Measurements from ENCODE around the gene DENND2C.

DENND2C gene

GRCh38 chr1:114677691-114678090 lies 7.8 kb upstream of the DENND2C start:
- DNase-seq = no peak

DNA sequence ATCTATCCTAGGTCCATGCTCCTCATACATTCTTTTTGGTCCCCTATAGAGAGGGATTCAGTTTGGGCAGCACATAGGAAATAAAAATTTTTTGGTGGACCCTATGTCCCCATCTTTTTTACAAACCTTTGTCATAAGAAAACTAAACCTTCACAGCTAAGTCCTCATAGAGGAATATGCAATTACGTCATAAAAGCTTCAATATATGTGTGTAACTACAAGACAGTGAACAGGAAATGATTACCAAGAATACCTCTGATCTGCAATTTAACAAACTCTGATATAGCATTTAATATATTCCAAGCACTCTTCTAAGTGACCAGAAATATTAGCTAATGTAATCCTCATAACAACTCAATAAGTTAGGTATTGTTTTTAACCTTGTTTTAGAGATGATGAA lies 6.3 kb upstream of the DENND2C start:
- no peak for DNase-seq

- no peak for DNase-seq
These were observed 2.1 kb upstream of the DENND2C start for GRCh38 chr1:114671939-114672275.

- no peak for DNase-seq
These were observed 1.4 kb upstream of the DENND2C start for GRCh38 chr1:114671011-114671938.

GRCh38 chr1:114670083-114671010 lies 498 bp upstream of the DENND2C start:
- DNase-seq = peak; percentile 19

DNA sequence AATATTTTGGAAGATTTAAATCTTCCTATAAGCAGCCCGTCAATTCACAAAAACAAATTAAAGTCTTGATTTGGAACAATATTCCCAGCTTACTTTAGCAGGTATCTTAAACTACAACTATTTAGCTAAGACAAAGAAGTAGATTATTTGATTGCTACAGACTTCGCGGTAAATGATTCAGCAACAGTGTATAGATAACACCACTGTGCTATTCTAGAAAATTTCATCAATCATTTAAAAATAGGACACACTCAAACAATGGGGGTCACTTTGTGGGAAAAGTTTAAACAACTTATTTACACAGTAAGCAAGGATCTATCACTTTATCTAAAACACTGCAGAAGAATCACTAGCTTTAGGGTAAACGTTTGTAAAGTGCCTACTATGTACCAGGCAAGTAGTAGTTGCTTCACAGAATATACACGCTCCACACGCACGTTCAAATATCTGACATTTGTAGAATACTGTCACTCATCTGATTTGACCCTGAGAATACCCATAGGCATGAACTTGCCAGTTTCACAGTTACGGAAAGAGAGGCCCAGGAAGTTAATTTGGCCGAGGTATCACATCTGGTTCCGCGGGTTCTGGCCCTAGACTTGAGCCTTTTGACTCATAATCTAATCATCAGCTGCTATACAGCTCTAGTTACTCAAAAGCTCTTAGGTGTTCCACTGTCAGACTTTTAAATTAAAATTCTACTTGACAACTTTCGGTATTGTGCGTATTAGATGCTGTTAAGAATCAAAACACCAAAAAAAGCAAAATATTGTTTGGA lies 876 bp downstream of the DENND2C start:
- no peak for DNase-seq

DNA sequence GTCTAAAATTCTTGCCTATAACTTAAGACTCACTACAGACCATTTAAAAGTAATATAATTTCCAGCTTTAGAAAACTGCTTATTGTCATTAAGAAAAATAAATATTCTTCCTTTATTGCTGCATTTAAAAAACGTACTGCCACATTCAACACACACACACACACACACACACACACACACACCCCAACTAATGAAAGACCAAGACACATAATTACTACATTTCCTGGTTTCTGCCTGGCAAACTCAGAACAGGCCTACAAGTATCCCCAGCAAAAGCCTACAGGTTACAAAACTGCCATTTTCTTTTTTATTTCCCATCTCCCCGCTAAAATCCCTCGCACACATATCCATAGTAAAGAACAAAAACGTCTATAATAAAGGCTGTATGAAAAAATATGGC lies 1.5 kb downstream of the DENND2C start:
- DNase-seq = no peak

GRCh38 chr1:114666954-114667353 lies 2.9 kb downstream of the DENND2C start:
- no peak for DNase-seq

DNA sequence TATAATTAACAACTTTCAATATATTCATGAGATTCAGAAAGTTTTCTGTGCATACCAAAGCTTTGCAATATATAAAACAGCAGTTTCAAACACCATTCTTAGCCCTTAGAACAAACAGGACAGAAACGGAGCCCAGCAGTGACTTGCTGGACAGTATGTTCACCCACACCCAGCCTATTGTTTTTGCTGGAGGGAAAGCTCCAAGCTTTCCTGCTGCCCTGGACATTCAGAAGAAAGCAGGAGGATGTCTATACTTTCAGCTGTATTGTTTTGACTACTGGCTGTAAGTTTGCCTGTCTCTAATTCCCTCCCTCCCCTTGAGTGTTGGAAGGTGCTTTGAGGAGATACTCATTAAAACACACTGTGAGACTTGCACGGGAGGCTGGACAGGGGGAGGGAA lies 9.6 kb downstream of the DENND2C start:
- no peak for DNase-seq

DNA sequence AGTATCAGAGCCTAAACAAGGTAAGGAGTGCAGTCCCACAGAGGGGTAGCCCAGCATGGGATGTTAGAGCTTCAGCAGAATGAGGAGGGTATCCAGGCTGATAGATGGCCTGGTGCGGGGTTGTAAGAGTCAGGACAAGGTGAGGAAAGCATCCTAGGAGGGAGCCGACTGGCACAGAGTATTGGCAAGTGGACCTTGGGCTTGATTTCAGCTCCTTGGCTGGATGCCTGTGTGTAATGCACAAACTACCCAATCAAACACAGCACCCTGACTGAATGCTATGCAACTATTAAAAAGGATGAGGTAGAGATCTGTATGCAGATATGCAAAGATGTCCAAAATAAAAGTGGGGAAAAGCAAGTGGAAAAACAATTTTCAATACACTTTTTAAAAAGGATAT lies 18.0 kb downstream of the DENND2C start:
- DNase-seq = no peak

GRCh38 chr1:114648503-114648902 lies 21.3 kb downstream of the DENND2C start:
- no peak for DNase-seq

- DNase-seq = no peak
These were observed 28.5 kb downstream of the DENND2C start for GRCh38 chr1:114641377-114641776.

DNA sequence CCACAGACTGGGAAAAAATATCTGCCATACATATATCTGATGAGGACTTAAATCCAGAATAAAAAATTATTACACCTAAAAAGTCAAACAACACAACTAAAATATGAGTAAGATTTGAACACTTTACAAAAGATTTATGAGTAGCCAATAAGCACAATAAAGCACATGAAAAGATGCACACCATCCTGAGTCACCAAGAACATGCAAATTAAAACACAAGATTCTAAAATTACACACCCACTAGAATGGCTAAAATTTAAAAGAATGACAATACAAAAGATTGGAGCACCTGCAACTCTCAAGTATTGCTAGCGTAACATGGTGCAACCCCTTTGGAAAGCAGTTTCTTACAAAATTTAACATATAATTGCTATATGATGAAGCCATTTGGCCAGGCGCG lies 30.9 kb downstream of the DENND2C start:
- DNase-seq = no peak

- DNase-seq = no peak
These were observed 37.4 kb downstream of the DENND2C start for GRCh38 chr1:114632427-114632826.

DNA sequence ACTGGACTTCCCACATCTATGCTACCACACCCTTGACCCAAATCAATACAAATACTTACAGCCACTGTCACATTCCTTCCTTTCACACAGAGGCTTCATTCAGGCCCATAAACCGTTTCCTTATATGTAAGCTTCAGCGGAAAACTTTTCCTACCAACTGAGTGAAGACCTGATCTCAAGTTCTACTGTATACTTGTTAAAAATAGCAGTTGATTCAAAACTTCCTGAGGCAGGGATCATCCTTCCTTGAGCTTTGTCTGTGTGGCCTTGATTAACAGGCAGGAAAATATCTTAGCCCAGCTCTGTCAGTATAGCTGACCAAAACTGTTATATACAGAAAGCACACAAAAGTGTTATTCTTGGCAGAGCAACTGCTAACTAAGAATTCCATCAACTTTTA lies 42.7 kb downstream of the DENND2C start:
- DNase-seq = no peak

GRCh38 chr1:114623364-114623763 lies 46.5 kb downstream of the DENND2C start:
- no peak for DNase-seq

DNA sequence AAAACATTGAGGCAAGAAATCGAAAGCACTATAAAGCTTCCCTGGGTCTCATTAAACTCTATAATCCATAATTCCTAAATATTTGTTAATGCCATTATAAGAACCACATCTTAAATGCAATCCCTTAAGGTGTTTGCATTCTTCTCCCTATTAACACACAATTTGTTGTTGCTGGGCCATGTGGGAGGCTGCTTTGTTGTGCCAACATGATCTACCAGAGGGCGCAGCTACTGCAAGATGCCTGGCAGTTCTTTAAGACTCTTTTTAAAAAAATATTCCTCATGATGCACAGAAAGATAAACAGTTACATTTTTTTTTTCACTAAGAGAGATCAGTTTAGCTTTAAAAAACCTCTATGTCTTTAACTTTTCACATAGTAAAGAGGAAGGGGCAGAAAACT lies 49.4 kb downstream of the DENND2C start:
- no peak for DNase-seq

DNA sequence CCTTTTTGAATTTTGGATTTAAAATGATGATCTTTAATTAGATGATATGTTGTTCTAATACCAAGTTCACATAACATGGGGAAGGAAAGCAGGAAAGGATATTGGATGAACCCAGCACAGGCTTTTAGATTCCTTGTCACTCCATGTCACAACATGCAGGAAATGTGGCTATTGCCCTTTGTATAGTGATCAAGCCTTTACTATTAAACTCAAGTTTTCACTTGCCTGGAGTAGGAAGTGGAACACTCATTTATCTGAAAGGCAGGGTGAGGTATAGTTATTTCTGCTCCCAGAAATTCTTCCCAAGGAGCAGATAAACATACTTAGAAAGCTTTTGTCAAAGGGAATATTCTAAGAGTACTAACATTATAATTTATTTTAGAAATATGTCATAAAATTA lies 51.2 kb downstream of the DENND2C start:
- DNase-seq = no peak

DNA sequence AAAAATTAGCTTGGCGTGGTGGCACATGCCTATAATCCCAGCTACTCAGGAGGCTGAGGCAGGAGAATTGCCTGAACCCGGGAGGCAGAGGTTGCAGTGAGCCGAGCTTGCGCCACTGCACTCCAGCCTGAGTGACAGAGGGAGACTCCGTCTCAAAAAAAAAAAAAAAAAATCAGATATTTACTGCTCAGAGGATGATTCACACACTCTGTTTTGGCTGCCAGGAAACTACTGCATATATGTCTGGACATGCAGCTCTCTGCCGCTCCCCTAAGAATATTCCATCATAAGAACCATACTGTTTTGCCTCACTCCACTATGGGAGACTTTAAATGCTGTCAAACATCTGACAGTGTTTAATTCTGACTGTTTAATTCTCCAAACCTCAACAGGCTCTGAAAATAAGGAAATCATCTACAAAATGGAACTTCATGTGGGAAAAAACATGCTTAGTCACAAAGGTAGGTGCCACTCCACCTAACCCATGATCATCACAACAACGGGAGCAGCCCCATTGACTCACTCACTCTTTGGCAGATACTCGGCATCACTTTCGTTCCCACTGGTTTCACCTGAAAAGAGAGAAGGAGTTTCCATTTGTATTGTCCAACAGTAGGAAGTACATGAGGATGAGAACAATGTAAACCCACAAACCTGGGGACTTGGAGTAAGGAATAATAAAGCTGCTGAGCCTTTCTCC lies 59.2 kb downstream of the DENND2C start:
- DNase-seq = no peak

DNA sequence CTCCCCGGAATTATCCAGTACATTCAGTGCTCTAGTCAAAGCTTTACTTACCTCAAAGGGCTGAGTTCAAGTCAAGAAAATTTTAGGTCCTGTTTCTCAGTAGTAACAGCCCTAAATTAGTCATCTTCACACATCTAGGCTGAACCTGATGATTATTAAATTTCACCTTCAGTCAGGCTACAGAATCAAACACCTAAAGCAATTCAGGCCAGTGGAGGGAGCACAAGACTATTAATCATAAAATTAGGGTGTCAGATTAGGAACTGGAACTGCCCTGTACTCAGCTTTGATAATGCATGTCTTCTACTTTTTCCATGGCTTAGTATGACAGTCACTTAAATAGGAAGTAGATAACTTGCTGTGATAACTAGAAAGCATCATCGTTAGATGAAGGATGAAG lies 60.0 kb downstream of the DENND2C start:
- no peak for DNase-seq

DNA sequence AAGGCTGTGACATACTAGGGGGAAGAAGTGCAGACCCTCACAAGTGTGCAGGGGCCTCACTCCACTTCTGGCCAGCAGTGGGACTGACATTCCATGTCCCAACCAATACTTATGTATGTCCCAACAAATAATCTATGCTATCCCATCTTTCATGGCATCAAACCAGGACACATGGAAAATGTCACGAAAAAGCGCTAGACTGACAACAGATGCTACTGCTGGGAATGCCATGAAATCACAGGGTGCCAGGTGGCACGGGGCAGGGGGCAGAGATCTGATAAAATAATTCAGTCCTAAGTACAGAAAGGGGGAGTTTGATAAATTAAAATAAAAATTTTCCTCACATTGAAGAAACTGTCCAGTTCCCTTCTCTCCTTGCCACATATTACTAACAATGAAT lies 60.8 kb downstream of the DENND2C start:
- no peak for DNase-seq

DNA sequence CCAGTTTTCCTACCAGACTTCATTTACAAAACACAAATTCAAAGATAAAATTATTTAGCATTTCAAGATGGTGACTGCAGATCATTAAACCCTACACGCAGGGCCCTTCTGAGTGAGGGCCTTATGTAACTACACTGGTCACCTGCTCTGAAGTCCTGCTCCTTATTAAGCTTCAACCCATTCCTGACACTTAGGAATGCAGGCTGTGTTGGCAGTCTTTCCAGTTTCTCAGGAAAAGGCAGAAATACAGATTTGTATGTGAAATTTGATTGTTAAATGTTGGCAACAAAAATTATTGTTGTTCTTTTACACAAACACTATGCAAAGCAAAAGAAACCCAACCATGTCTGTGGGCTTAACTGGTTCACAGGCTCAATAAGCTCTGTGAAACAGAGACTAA lies 62.6 kb downstream of the DENND2C start:
- DNase-seq = no peak

GRCh38 chr1:114597949-114598348 lies 71.9 kb downstream of the DENND2C start:
- DNase-seq = no peak
